Sigmoid colon (tissue), 7 donors: ENCODE results near the gene NEURL4. TPM values are rescaled to one million over a fixed set of nuclear protein-coding genes. Genes with fewer than 3 reads are reported as not detected.

Source experiments
- DNase-seq: peaks from one replicate; pipeline ENCODE4 v3.0.0-alpha.2; 2019
- H3K27ac ChIP-seq, 4 donors: fragments of 200-600 bp; sonication (generic); one replicate each; pipeline ENCODE4 v1.5.1; 2016 to 2019; ENCODE audit warnings: mild to moderate bottlenecking in 1 of 4
- H3K27me3 ChIP-seq, 3 donors: fragments of 200-600 bp; sonication (generic); one replicate each; pipeline ENCODE4 v1.5.1; 2019; ENCODE audit warnings: mild to moderate bottlenecking in 1 of 3
- H3K36me3 ChIP-seq, 4 donors: fragments of 200-600 bp; sonication (generic); one replicate each; pipeline ENCODE4 v1.5.1; 2016 to 2019
- H3K4me1 ChIP-seq, 4 donors: fragments of 200-600 bp; sonication (generic); one replicate each; pipeline ENCODE4 v1.5.1; 2017 to 2019
- H3K4me3 ChIP-seq, 4 donors: fragments of 200-600 bp; sonication (generic); one replicate each; pipeline ENCODE4 v1.5.1; 2017 to 2019; ENCODE audit warnings: mild to moderate bottlenecking in 2 of 4, moderate library complexity in 1 of 4
- H3K9me3 ChIP-seq, 4 donors: fragments of 200-600 bp in 3 of 4; sonication (generic) in 3 of 4; one replicate each; pipeline versions ENCODE4 v1.5.1 to v1.6.1; 2013 to 2019
- EP300 ChIP-seq, 4 donors: sonication (generic); formaldehyde crosslinking; IDR thresholded peaks; one replicate each; pipeline ENCODE4 v1.6.1; 2017; ENCODE audit warnings: antibody characterized with exemption in 4 of 4
- POLR2A ChIP-seq, 2 donors: fragments of 450-650 bp; IDR thresholded peaks; one replicate each; pipeline ENCODE4 v1.6.1; 2016; ENCODE audit warnings: antibody characterized with exemption in 2 of 2, mild to moderate bottlenecking in 2 of 2, moderate library complexity in 2 of 2
- POLR2AphosphoS5 ChIP-seq, 4 donors: sonication (generic); formaldehyde crosslinking; IDR thresholded peaks; one replicate each; pipeline ENCODE4 v1.6.1; 2017; ENCODE audit warnings: antibody characterized with exemption in 4 of 4
- WGBS, 2 donors: extraction: QIAGEN DNeasy Blood & Tissue Kit; methylation state at CpG; one replicate each; pipeline ENCODE4 v1.1.7; 2013; 5-methylcytosine and 5-hydroxymethylcytosine counted together
- intact Hi-C: fragments of 100-400 bp; cut with DNase I; formaldehyde crosslinking; loops from one replicate; pipeline ENCODE4 v1.15.1; 2023
- polyA plus RNA-seq, 3 donors: library from polyadenylated mRNA; stranded (reverse); fragments of 200-250 nt; gene quantifications; one replicate each; pipeline ENCODE4 v1.2.3, GENCODE V29; 2013
- total RNA-seq, 4 donors: library from RNA; depleted of rRNA; stranded (reverse); fragments of >200 nt; gene quantifications; one replicate each; pipeline ENCODE4 v1.1.0, GENCODE V29; 2016
- TF ChIP-seq, protein P1 (sequence below), 4 experiments: fragments of 450-650 bp in 3 of 4; fragments of 200-600 bp in 1 of 4; IDR thresholded peaks; one replicate each; pipeline ENCODE4 v1.5.1; 2016 to 2019; ENCODE audit warnings: antibody characterized with exemption in 4 of 4, mild to moderate bottlenecking in 3 of 4, moderate library complexity in 2 of 4
- donor health status: healthy with polysubstance abuse.
- donor health status: Bipolar disorder and iron deficiency.
- donor health status: healthy.

Gene NEURL4
- total and polyA plus RNA-seq, 7 donors, result 6.0 to 31.6 (median 16.7) TPM

GRCh38 chr17:7315570-7316235 is 13.4 kb downstream of the NEURL4 start:
- peak overlapping the region; percentile 80 to 89 (median 86) for H3K4me3 ChIP-seq
- H3K4me1 ChIP-seq, result peaks cover 0 to 38% (median 30%) of the 10 kb centered on the region in 4 donors
- no peak for TF ChIP-seq POLR2AphosphoS5 (IDR thresholded peaks at IDR 0.05)
- TF ChIP-seq, protein P1, sequence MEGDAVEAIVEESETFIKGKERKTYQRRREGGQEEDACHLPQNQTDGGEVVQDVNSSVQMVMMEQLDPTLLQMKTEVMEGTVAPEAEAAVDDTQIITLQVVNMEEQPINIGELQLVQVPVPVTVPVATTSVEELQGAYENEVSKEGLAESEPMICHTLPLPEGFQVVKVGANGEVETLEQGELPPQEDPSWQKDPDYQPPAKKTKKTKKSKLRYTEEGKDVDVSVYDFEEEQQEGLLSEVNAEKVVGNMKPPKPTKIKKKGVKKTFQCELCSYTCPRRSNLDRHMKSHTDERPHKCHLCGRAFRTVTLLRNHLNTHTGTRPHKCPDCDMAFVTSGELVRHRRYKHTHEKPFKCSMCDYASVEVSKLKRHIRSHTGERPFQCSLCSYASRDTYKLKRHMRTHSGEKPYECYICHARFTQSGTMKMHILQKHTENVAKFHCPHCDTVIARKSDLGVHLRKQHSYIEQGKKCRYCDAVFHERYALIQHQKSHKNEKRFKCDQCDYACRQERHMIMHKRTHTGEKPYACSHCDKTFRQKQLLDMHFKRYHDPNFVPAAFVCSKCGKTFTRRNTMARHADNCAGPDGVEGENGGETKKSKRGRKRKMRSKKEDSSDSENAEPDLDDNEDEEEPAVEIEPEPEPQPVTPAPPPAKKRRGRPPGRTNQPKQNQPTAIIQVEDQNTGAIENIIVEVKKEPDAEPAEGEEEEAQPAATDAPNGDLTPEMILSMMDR (IDR thresholded peaks at IDR 0.05), result no peak
- no peak for TF ChIP-seq EP300 (IDR thresholded peaks at IDR 0.05)
- no peak for TF ChIP-seq POLR2A (IDR thresholded peaks at IDR 0.05)
- no peaks in the 10 kb centered on the region for H3K27me3 ChIP-seq
- peak; percentile 73 for DNase-seq
- intact Hi-C loops, result loop anchor here (1.0 to 10.0 kb wide), 2 partner anchors 14 to 819 kb away; partner anchors contain the start of gene NEURL4
- 26 to 40% methylated on average over 30 of the region's 30 CpGs for WGBS, 2 donors
- no peaks in the 10 kb centered on the region for H3K9me3 ChIP-seq
- peaks cover 49 to 77% (median 64%) of the 10 kb centered on the region in 4 donors for H3K36me3 ChIP-seq
- peak overlapping the region; percentile 94 to 99 (median 96) for H3K27ac ChIP-seq

DNA sequence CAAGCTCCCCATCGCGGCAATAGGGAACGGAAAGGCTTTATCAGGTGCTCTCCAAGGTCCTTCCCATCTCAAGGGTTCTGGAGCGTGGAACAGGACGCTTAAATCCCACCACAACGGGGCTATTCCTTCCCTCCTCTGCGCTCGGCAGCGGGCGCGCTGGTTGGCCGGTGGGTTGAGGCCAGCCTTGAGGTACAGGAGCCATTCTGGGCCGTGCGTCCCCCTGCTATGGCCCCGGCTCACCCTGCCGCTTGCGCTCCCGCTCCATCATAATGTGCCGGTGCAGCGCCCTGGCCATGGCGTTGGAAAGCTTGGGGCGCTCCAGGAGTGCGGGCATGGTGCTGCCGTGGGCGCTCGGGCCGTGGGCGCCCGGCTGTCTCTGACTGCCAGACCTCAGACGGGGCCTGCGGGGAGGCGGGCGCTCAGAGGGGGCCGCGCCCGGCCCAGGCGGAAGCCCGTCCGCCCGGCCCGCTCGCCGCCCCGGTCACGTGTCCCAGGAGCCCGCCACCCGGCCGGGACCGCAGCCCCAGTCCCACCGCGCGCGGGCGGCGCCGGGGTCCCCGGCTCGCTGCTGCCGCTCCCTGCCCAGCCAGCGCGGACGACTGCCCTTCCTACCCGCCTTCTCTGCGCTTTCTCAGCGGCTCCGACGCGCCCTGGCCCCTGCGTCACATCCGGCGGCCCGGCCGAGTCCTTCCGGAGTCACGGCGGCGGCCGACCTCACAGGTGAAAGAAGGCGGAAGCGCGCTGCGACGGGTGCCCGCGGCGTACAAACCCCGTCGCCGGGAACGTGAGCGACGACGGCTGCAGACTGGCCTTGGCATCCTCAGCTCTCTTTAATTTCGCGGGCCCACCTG is 14.2 kb downstream of the NEURL4 start, which contains the start of gene GPS2:
Gene GPS2, minus strand, starts transcription at position 642 of the 851 bp plus-strand sequence. Its CDS starts 308 bp downstream, at position 334.
- 0 to 1% methylated on average over 95 of the region's 95 CpGs for WGBS, 2 donors
- Histone ChIP-seq H3K4me1 (peaks cover 0 to 45% (median 36%) of the 10 kb centered on the region in 4 donors), H3K27me3 (no peaks in the 10 kb centered on the region)

DNA sequence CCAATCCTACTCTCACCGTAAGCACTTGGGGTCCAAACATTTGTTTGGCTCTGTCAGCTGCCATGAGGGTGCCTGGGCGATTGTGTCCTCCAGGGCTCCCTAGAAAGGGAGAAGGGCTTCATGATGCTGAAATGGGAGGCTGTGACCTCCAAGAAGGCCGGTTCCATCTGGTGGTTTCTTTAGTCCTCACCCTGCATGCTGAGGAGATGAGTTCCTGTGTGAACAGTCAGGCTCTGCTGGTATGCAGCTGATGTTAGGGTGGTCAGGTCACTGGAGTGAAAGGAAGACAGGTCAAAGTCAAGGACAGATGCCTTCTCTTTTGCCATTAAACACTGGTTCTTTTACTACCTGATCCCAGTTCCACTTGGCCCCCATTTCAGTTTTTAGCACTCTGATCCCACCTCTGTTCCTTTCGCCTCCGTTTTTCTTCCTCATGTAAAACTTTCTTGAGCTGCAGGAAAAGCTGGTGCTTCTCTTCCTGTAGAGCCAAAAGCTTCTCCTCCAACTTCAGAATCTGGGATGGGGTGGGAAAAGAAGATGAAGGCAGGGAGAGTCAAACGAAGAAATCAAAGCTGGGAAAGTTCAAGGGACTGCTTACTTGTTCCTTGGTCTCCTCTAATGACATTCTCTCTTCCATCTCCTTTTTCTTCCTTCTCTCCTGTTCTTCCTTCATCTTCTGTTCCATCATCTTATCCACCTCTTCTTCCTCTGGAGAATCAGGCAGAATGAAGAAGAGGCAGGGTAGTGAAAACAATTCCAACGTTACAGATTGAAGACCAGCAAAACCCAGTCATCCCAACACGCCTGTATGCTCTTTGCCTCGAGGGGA is 15.0 kb downstream of the NEURL4 start:
- Histone ChIP-seq H3K9me3 (no peaks in the 10 kb centered on the region), H3K4me3 (peak overlapping the region; percentile 80 to 89 (median 86)), H3K36me3 (peaks cover 53 to 77% (median 66%) of the 10 kb centered on the region in 4 donors), H3K27me3 (no peaks in the 10 kb centered on the region), H3K4me1 (peaks cover 0 to 54% (median 45%) of the 10 kb centered on the region in 4 donors), H3K27ac (peak overlapping the region; percentile 94 to 99 (median 96))
- intact Hi-C loops, result loop anchor here (10.0 kb wide), 1 partner anchor 821 kb away; no protein-coding TSS in a partner anchor
- no peak for DNase-seq
- WGBS, 2 donors, result 44 to 53% methylated on average over 9 of the region's 9 CpGs
- TF ChIP-seq POLR2AphosphoS5 (IDR thresholded peaks at IDR 0.05), result no peak
- TF ChIP-seq, protein P1 (IDR thresholded peaks at IDR 0.05), result no peak
- TF ChIP-seq POLR2A (IDR thresholded peaks at IDR 0.05), result no peak
- TF ChIP-seq EP300 (IDR thresholded peaks at IDR 0.05), result no peak

More for the DNA sequence above, 14.2 kb downstream of the NEURL4 start, which contains the start of gene GPS2:
- peaks cover 49 to 77% (median 64%) of the 10 kb centered on the region in 4 donors for H3K36me3 ChIP-seq
- peak within 1 kb of the TSS; percentile 80 to 89 (median 86) for H3K4me3 ChIP-seq
- TF ChIP-seq EP300 (IDR thresholded peaks at IDR 0.05), result peak in 1 of 4 donors; percentile 46
- TF ChIP-seq POLR2A (IDR thresholded peaks at IDR 0.05), result peak; percentile 55 to 71
- TF ChIP-seq, protein P1 (IDR thresholded peaks at IDR 0.05), result no peak
- TF ChIP-seq POLR2AphosphoS5 (IDR thresholded peaks at IDR 0.05), result peak; percentile 92 to 97 (median 94)
- H3K9me3 ChIP-seq, result no peaks in the 10 kb centered on the region
- DNase-seq, result peak; percentile 96
- peak within 1 kb of the TSS; percentile 94 to 99 (median 96) for H3K27ac ChIP-seq
- intact Hi-C loops, result loop anchor here (1.0 to 10.0 kb wide), 2 partner anchors 14 to 820 kb away; partner anchors contain the start of gene NEURL4
